NCI-H526 treated with DMSO at 0.1 percent for 48 hours (cell line): ENCODE results near the gene USP15.
"Not testable (repeated sequence)": the region's sequence is repeated elsewhere in the genome, so short reads cannot be mapped to it uniquely, and the experiment has no call there.

Experiments used
- DNase-seq: peaks from one replicate; lab custom pipeline; 2025; lab: John Stamatoyannopoulos, UW

The USP15 gene

GRCh38 chr12:62455429-62455828, 195.2 kb downstream of the USP15 start:
- not testable (repeated sequence) for DNase-seq

- no peak for DNase-seq
These were observed 198.4 kb downstream of the USP15 start for GRCh38 chr12:62458626-62459025.

- DNase-seq: no peak
These were observed 199.8 kb downstream of the USP15 start for GRCh38 chr12:62459976-62460375.

GRCh38 chr12:62461171-62461837, 201.1 kb downstream of the USP15 start:
- not testable (repeated sequence) for DNase-seq

GRCh38 chr12:62463252-62463651, 203.0 kb downstream of the USP15 start:
- not testable (repeated sequence) for DNase-seq
